Measurements from ENCODE around the gene LONP2. TPM values are rescaled to one million over a fixed set of nuclear protein-coding genes. Genes with fewer than 3 reads are reported as not detected.
A peak's percentile ranks its signal among the peaks of the same experiment; 100 is the strongest.
"Not testable (repeated sequence)": the region's sequence is repeated elsewhere in the genome, so short reads cannot be mapped to it uniquely, and the experiment has no call there.

The LONP2 gene
- polyA plus RNA-seq, 1 donor: 41.1 TPM

DNA sequence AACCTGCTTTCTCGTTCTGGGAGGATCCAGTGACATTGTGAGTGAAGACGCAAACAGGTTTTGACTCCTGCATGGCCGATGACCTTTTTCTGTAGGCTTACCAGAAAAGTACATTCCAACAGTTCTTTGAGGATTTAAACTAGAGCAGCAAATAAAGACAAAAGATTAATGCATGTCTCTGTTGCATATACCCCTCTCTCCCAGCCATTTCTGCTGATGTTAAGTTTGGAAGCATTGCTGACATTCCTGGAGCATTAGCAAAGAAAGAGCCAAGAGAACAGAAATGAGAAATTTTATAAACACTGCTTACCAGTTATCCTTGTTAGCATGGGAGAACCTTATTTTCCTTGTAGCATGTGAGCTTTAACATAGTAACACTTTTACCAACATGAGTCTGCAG lies 91.9 kb downstream of the LONP2 start:
- no peak for DNase-seq (ENCODE audit: low read depth)

DNA sequence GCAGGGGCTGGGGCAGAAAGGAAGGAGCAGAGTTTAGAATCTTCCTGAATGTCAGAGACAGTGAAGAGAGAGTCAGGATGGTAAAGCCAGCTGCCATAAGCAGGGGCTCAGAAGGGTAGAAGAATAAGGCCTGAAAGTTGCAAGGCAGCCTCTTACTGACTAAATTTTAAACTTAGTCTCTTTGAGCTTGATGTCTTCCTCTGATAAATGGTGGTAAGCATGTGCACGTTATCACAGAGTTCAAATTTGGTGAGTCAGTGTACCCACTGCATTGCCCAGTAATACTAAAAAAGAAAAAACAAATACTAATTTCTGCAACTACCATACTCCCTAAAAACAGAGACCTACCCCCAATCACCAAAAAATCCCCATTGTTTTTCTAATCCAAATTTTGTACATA lies 96.0 kb downstream of the LONP2 start:
- DNase-seq (ENCODE audit: low read depth): no peak

DNA sequence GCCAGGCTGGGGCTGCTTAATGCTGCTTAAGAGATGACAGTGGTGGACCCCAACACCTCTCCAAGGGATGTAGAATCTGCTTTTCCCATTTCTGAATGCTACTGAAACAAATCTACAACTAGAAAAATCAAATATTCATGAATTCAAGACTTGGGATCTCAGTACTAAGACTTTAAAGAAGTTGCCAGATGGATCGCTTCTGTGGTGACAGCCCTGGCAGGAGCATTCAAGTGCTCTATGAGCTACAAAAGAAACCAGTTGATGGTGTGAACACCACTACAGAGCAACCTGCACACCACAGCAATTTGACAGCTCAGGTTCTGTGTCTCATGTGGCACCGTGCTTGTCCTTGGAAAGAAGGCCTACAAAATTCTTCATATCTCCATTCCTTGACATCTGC lies 98.5 kb downstream of the LONP2 start:
- no peak for DNase-seq (ENCODE audit: low read depth)

DNA sequence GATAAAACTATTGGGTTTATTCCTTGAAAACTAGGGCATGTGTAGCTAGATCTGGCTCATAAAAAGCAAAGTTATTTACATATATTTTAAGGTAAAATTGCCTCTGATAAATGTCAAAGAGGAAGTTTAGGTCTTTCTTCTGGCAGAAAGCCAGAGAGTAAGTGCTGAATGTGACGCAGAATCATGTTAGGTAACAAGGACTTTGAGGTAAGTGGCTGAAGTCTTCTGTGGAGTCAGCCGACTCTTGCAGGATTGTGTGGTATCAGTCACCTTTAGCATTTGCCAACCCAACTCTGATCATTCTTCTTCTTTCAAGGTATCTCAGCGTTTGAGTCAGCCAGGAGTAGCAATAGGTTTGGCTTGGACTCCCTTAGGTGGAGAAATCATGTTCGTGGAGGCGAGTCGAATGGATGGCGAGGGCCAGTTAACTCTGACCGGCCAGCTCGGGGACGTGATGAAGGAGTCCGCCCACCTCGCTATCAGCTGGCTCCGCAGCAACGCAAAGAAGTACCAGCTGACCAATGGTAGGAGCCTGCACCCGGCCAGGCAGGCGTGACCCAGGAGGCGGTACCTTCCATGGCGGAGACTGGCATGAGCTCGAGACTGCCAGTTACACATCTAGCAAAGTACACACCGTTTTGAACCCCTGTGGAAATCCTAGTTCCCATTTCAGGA lies 103.2 kb downstream of the LONP2 start:
- DNase-seq (ENCODE audit: low read depth): no peak

DNA sequence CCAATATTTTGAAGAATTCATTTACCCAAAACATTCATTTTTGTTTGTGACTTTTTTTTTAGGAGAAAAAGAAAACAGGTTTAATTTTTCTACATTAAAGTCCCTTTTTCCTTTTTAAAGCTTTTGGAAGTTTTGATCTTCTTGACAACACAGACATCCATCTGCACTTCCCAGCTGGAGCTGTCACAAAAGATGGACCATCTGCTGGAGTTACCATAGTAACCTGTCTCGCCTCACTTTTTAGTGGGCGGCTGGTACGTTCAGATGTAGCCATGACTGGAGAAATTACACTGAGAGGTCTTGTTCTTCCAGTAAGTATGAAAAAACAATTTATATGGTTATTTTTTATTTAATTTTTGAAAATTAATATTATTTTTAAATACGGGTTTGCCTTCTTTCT lies 103.9 kb downstream of the LONP2 start:
- no peak for DNase-seq (ENCODE audit: low read depth)

DNA sequence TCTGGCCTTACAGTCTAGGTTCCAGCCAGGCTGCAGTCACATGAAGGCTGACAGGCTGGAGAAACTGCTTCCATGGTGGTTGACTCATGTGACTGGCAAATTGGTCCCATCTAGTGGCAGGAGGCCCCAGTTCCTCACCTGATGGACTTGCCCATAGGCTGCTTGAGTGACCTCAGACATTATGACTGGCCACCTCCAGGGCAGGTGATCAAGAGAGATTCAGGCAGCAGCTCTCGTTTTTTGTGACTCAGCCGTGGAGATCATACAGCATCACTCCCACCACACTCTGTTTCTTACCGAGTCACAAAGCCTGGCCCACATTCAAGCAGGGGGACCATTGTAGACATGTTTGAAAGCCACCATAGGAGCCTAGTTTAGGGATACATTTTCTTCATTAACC lies 106.6 kb downstream of the LONP2 start:
- no peak for DNase-seq (ENCODE audit: low read depth)

DNA sequence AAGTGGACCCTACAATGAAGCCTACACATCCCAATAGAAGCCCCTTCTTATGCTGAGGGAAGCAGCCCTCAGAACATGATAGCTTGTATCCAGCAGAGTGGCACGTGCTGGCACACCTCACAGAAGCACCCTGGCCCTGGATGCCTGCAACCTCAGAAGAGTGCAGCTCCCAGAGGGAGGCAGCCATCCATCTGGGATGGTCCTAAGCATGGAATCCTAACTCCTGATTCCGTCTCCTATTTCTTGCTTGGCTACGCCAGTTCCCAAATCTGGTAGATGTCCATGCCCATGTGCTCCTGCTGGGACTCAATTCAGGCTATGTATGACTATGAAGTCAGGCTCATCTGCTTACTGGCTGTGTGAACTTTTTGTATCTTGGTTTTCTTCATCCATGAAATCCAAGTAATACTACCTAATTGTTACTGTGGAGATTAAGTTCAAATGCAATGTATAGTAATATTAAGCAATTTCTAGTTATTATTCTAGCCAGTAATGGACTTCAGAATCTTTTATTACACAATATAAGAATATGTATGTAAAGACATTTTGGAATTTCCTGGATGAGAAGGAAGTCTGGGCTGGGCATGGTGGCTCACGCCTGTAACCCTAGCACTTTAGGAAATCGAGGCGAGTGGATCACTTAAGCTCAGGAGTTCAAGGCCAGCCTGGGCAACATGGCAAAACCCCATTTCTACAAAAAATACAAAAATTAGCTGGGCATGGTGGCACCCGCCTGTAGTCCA lies 108.7 kb downstream of the LONP2 start:
- DNase-seq (ENCODE audit: low read depth): no peak

DNA sequence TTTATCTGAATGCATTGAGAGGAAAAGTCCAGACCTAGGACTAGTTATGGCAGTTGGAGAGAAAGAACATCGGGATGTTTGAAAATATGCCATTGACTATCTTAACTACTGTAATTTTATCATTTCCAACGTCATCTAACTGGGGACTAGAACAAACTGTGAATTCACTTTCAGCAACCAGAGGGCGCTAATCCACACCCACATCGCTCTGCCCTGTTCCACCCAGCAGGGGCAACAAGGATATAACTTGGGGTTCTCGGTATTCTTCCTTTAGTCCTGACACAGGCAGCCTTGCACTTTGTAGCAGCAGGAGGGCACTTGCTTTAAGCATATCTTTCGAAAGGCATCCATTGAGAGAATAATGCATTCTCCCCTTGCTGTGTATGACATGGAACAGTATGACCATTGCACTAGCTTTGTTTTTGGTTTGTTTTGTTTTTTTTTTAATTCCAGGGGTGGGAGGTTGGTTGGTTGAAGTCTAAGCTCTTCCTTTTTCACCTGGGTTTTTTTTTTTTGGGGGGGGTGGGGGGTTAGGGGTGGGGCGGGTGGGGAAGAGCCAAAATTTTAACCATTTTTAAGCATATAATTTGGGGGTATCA lies 109.6 kb downstream of the LONP2 start:
- DNase-seq (ENCODE audit: low read depth): no peak

DNA sequence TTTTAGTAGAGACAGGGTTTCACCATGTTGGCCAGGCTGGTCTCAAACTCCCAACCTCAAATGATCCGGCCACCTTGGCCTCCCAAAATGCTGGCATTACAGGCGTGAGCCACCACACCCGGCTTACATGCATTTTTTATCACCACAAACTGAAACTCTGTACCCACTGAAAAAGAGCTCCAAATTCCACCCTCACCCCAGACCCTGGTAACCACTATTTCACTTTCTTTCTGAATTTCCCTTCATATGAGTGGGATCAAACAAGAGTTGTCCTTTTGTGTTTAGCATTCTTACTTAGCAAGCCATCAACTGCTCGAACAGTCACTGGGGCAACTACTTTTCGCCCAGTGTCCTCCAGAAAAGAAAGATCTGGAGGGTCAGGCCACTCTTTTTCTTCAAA lies 110.3 kb downstream of the LONP2 start:
- not testable (repeated sequence) for DNase-seq (ENCODE audit: low read depth)

DNA sequence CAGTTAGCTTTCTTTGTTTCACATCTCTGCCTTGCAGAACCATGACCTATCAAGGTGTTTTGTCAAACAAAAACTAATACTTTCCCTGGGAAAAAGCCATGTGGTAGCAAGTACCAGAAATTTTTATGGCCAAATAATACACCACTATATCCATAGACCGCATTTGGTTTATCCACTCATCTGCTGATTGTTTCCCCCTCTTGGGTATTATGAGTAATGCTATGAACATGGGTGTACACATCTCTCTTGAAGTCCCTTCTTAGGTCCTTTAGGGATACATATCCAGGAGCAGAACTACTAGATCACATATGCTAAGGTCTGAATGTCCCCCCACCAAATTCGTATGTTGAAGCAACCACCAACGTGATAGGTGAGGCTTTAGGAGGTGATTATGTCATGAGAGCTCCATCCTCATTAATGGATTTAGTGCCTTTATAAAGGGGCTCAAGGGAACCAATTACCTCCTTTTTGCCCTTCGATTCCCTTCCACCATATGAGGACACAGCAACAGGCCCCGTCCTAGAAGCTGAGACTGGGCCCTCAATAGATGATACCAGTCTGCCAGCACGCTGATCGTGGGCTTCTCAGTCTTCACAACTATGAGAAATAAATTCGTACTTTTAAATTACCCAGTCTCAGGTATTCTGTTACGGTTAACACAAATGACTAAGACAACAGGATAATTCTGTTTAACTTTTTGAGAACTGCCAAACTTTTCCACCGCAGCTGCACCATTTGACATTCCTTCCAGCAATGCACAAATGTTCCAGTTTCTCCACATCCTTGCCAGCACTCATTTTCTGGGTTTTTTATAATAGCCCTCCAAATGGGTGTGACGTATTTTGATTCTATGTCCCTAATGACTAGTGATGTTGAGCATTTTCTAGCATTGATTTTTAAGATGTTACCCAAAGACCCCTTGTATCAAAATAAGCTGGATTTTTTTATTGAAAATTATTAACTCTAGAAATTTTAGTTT lies 111.1 kb downstream of the LONP2 start:
- DNase-seq (ENCODE audit: low read depth): peak; percentile 73

DNA sequence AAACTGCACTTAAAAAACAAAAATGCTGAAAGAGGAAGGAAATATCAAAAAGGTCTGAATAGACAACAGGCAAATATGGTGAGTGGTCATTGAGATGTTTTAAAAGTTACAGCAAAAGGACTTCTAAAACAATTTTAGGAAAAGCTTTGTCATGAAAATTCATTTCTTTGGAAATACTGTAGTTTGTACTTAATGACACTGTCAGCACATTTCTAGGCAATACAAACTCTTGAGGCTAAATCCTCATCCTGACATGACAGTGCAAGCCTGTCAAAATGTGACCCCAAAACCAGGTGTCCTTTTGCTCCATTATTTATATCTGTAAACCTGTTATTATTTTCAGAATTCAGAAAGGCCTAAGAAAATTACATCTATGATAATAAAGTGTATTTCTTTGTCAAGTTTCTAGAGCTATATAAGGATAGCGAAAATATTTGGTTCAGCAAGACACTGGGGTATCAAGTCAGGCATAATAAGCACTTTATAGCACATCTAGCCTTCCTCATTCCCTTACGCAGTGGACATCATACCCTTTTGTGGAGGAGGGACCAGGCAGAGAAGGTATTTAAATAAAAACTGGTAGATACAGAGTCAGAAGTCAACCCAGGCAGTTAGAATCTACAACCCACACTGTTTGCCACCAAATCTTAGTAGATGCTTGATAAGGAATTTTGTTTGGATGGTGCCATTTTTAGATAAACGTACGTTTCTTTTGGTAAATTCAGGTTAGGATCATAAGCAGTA lies 112.7 kb downstream of the LONP2 start:
- DNase-seq (ENCODE audit: low read depth): no peak

DNA sequence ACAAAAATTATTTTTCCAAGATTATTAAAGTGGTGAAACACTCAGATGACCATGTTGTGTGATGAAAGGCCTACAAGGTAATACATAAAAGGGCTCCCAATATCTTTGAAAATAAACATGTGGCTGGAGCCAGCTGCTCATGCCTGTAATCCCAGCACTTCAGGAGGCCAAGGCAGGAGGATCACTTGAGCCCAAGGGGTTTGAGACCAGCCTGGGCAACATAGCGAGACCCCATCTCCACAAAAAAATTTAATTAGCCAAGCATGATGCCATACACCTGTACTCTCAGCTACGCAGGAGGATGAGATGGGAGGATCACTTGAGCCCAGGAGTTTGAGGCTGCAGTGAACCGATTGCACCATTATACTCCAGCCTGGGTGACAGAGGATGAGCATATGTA lies 114.3 kb downstream of the LONP2 start:
- DNase-seq (ENCODE audit: low read depth): no peak

DNA sequence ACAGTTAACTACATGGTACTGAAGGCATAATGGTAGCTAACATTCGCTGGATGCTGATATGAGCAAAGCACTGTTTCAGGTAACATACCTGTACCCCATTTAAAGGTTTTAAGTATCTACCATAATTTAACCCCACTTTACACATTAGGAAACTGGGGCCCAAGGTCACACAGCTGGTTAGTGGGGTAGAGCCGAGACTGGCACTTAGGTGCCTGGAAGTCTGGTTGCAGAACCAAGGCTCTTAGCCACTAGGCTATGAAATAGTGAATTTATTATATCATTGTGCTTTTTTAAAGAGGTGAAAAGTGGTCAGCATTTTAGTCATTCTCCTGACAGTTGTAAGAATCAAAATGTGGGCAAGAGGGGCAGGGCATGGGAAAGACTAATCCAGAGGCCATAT lies 115.9 kb downstream of the LONP2 start:
- DNase-seq (ENCODE audit: low read depth): no peak

DNA sequence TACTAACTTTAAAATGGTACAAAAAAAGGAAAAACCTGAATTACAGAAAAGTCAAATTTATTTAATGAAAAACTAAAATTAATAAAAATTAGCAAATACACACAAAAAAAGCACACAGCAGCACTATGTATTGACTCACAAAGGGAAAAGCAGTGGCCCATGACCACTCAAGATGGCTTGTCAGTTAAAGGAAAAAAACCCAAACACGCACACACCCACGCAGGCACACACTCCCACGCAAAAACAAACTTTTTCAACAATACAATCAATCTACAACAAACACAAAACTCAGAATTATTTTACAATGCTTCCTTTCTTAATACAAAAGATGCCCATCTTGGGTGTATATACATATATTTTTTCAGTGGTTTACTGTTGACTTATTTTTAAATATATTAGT lies 116.9 kb downstream of the LONP2 start:
- DNase-seq (ENCODE audit: low read depth): no peak

DNA sequence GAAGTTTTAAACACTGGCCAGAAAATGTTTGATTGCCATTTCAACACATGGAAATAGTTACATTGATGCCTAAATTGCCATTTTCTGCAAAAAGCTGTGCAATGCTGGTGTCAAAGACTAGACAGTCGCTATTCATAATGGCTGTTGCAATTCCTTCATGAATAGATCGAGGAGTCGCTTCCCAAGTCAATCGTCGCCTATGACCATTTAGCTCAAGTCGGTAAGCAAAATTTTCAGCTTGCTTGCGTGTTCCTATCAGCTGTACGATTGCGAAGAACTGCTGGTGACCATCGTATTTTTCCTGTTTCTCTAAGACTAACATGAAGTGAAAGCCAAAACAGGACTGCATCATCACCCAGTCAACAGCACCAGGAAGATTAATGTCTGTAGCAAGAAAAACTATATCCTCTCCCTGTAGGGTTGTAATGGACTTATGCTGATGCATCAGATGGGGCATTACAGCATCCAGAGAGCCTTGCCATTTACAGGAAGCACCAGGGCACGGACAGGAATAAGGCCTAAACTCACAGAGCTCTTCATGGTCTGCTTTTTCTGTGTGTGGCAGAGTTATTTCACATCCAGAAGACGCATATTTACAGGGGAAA lies 117.5 kb downstream of the LONP2 start:
- DNase-seq (ENCODE audit: low read depth): no peak

DNA sequence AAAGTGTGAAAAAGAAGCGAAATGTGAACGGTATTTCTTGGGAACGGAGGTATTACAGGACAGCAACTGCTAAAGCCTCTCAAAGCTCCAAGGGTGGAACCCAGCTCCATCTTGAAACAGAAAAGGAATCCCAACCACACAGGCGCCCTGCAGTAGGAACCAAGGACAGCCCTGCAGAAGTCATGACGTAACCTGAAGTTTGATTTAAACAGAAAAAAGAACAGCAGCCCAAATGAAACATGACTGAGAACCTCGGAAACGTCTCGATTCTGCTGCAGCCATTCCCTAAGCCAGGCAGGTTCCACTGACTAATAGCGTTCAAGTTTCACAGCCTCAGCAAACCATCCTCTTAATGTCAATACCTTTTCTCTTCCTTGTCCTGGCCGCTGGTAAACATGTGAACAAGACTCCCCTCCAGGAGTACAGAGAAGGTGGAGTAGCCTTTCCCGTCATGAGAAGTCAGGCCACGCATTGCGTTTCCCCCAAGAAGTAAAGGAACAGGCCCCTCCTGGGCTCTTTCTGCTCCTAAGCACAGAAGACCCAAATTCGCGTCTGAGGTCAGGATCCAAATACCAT lies 121.0 kb downstream of the LONP2 start:
- DNase-seq (ENCODE audit: low read depth): no peak

DNA sequence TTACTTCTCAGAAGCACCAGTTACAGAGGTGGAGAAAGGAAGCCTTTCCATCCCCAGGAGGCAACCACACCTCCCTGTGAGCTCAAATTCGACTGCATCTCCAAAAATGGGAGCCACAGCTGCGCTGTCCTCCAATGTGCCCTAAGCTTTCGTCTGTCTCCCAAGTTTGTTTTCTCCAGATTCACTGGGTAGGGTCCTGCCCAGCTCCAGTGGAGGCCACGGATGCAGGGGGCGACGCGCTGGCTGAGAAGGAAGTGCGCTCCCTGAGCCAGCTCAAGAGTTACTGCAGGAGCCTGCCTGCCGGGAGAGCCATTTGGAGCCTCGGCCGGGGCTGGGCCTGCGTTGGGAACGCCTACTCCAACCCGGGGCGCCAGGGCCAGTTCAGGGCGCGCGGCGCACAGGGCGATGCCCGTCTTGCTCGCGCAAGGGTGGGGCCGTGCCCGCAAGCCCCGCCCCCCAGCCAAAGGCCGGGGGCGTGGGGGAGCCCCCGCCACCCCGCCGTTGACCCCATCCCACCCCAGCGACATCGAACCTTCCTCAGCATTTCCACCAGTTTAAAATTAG lies 121.6 kb downstream of the LONP2 start:
- DNase-seq (ENCODE audit: low read depth): no peak

DNA sequence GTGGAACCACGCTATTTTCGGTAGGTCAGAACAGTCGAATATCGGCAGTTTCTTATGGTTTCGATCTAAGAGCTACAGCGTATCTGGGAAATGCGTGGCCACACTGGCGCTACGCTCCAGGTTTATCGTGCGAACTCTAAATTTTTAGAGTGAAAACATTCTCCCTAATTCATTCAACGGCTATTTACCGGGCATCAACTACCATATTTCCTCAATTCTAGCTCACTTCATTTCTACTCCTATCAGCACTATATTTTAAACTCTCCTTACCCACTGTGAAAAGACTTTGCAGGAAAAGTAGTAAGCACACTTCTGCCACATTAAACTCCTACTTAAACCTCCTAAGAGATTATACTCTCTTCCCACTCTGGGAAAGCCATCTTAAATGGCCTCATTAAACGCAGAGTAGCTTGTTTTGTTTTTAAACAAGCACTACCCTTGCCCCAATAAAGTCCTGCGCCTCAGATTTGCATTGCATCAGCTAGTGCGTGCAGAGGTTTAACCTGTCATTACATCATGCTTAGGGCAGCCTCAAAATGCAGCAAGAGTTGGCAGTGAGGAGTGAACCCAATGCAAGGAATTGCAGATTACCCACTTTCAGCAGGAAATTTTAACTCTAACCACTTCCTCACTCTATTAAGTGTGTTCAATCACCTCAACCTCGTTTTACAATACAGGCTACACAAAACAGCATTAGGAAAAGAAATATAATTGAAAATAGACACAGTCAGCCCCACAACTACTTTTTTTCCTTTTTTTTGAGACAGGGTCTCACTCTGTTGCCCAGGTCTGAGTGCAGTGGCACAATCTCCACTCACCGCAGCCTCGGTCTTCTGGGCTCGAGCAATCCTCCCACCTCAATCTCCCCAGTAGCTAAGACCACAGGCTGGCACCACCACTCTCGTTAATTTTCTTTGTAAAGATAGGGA lies 122.3 kb downstream of the LONP2 start:
- no peak for DNase-seq (ENCODE audit: low read depth)

DNA sequence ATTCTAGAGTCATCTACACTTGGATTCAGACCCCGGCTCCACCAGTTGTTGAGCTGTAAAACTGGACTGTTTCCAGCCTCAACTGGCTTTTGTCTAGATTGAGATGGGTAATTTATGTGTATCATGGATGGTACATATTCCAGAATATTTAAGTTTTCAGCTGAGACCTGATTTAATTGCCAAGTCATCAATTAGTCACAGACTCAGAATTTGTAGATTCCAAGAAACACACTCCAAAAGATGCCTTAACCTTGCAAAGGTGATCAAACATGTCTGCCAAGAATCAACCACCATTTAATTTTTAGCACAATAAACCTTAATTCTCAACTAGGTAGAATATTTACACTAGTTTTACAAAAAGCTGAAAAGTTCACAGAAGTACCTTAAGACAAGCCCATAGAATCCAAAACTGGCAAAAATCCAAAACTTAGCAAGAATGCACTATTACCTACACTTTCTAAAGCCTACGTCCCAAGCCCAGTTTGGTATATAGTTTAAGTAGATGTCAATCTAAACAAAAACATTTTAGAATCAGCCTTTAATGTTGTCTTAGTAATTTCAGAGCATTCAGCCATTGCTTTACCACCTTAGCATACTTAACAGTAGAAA lies 123.4 kb downstream of the LONP2 start:
- no peak for DNase-seq (ENCODE audit: low read depth)
